ENCODE measurements around the gene CLEC6A.

- no peak for TF ChIP-seq CTCF (conservative IDR thresholded peaks at IDR 0.05; ENCODE audit: low read depth, low read length)
- no peak for TF ChIP-seq EZH2 (IDR thresholded peaks at IDR 0.05; ENCODE audit: borderline replicate concordance, low read depth, low read length, poor library complexity, severe bottlenecking)
These were observed 3.7 kb upstream of the CLEC6A start for GRCh38 chr12:8452036-8452435.
